Measurements from ENCODE around the gene ST7. TPM values are rescaled to one million over a fixed set of nuclear protein-coding genes. Genes with fewer than 3 reads are reported as not detected.

Gene ST7
- total RNA-seq, 4 donors from 2014 or later, result 7.2 to 47.9 (median 19.1) TPM

DNA sequence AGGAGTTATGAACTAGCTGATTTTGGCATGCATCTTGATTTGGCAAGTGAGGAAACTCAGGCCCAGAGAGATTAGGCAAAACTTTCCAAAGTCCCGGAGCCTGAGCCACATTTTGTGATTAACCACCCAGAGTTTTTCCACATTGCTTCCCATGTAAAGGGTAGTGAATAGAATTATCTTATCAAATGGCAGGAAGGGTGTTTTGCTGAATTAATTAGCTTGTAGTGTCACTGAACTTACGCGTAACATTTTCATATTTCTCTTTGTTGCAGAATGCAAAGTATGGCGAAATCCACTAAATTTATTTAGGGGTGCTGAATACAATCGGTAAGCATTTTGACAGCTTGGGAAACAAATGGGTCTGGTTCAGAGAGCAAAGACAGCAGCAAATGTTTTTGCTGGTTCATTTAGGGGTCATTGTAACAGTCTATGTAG lies 176.2 kb downstream of the ST7 start:
- Histone ChIP-seq H3K27me3 (no peaks in the 10 kb centered on the region), H3K27ac (no peak overlapping the region), H3K4me3 (no peak overlapping the region), H3K4me1 (peaks cover under 1 to 6% (median 4%) of the 10 kb centered on the region in 4 donors), H3K9me3 (no peaks in the 10 kb centered on the region), H3K36me3 (no peaks in the 10 kb centered on the region)
- in situ Hi-C loops (cut with MboI; ENCODE audit: low pct_ligation_motif_present in 1 of 4, low pct_unique_long_range_greater_than_20kb in 1 of 4, low sequenced_read_pairs in 3 of 4), result loop anchor here (5.0 to 25.0 kb wide), 5 partner anchors 145 to 967 kb away; no protein-coding TSS in a partner anchor
- no peak for DNase-seq
- intact Hi-C loops (cut with DNase I; ENCODE audit: low total_unique reads), result no loop called here
- TF ChIP-seq, protein P1, sequence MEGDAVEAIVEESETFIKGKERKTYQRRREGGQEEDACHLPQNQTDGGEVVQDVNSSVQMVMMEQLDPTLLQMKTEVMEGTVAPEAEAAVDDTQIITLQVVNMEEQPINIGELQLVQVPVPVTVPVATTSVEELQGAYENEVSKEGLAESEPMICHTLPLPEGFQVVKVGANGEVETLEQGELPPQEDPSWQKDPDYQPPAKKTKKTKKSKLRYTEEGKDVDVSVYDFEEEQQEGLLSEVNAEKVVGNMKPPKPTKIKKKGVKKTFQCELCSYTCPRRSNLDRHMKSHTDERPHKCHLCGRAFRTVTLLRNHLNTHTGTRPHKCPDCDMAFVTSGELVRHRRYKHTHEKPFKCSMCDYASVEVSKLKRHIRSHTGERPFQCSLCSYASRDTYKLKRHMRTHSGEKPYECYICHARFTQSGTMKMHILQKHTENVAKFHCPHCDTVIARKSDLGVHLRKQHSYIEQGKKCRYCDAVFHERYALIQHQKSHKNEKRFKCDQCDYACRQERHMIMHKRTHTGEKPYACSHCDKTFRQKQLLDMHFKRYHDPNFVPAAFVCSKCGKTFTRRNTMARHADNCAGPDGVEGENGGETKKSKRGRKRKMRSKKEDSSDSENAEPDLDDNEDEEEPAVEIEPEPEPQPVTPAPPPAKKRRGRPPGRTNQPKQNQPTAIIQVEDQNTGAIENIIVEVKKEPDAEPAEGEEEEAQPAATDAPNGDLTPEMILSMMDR (IDR thresholded peaks at IDR 0.05), result no peak
- TF ChIP-seq POLR2A (IDR thresholded peaks at IDR 0.05) (no peak), EP300 (IDR thresholded peaks at IDR 0.05; ENCODE audit: low read depth) (no peak), POLR2AphosphoS5 (IDR thresholded peaks at IDR 0.05) (no peak)
- WGBS, 2 donors (ENCODE audit: low coverage in 1 of 2), result 77 to 87% methylated on average over 5 of the region's 5 CpGs

DNA sequence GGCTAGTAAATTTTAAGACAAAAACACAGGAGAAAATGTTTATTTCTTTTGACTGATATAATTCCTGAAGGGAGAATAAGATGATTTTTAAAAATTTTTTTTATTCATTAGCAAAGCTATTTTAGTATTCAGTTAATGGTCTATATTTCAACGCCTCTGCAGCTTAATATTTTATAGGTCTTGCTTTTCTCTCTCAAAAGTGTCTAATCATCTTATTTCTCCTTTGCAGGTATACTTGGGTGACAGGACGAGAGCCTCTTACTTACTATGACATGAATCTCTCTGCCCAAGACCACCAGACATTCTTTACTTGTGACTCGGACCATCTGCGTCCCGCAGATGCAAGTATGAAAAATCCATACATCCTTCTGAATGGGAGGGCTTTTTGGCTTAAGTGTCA lies 177.0 kb downstream of the ST7 start:
- TF ChIP-seq, protein P1 (IDR thresholded peaks at IDR 0.05), result no peak
- TF ChIP-seq EP300 (IDR thresholded peaks at IDR 0.05; ENCODE audit: low read depth), result no peak
- TF ChIP-seq POLR2A (IDR thresholded peaks at IDR 0.05), result no peak
- TF ChIP-seq POLR2AphosphoS5 (IDR thresholded peaks at IDR 0.05), result no peak
- H3K27me3 ChIP-seq, result no peaks in the 10 kb centered on the region
- intact Hi-C loops (cut with DNase I; ENCODE audit: low total_unique reads), result no loop called here
- no peaks in the 10 kb centered on the region for H3K36me3 ChIP-seq
- no peak overlapping the region for H3K4me3 ChIP-seq
- in situ Hi-C loops (cut with MboI; ENCODE audit: low pct_ligation_motif_present in 1 of 4, low pct_unique_long_range_greater_than_20kb in 1 of 4, low sequenced_read_pairs in 3 of 4), result loop anchor here in 1 of 4 donors (25.0 kb wide), 1 partner anchor 968 kb away; no protein-coding TSS in a partner anchor
- no peaks in the 10 kb centered on the region for H3K9me3 ChIP-seq
- no peak for DNase-seq
- no peak overlapping the region for H3K27ac ChIP-seq
- no peaks in the 10 kb centered on the region for H3K4me1 ChIP-seq
- 91 to 99% methylated on average over 5 of the region's 5 CpGs for WGBS, 2 donors (ENCODE audit: low coverage in 1 of 2)

DNA sequence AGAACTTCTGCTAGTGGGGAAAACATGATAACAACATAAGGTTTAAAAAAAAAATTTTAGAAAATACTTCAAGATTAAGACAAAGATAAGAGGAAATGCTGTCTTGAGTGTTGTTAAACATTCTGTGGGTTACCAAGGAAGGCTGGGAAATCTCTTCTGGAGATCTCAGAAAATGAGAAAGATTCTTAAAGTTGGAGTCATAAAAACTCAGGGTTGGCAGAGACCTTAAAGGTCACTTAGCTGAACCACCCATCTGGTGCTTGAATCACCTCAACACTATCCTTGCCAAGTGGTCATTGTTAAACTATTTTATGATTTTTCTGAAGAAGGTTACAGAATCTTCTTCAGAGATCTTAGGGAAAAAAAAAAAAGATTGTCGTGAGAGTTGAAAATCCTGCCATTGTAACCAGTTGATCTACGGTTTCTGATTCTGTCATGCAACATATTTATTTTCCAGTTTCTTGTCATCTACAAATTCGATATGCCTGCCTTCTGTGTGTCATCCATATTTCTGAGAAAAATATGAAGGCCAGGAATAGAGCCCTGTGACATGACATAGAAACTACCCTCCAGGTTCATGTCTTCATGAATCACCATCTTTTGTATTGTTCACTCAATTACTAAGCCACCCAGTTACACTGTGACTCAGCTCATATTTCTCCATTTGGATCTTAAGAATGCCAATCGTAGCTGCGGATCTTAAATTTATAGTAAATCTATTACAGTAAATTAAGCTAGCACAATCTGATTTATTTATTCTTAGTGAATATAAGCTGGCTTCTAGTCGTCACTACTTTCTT lies 179.2 kb downstream of the ST7 start:
- TF ChIP-seq POLR2A (IDR thresholded peaks at IDR 0.05) (no peak), POLR2AphosphoS5 (IDR thresholded peaks at IDR 0.05) (no peak), EP300 (IDR thresholded peaks at IDR 0.05; ENCODE audit: low read depth) (no peak)
- TF ChIP-seq, protein P1 (IDR thresholded peaks at IDR 0.05), result no peak
- in situ Hi-C loops (cut with MboI; ENCODE audit: low pct_ligation_motif_present in 1 of 4, low pct_unique_long_range_greater_than_20kb in 1 of 4, low sequenced_read_pairs in 3 of 4), result loop anchor here in 1 of 4 donors (25.0 kb wide), 1 partner anchor 970 kb away; no protein-coding TSS in a partner anchor
- H3K27ac ChIP-seq, result no peak overlapping the region
- H3K36me3 ChIP-seq, result no peaks in the 10 kb centered on the region
- H3K27me3 ChIP-seq, result no peaks in the 10 kb centered on the region
- H3K9me3 ChIP-seq, result no peaks in the 10 kb centered on the region
- DNase-seq, result no peak
- H3K4me3 ChIP-seq, result no peak overlapping the region
- WGBS, 2 donors (ENCODE audit: low coverage in 1 of 2), result 85 to 90% methylated on average over 6 of the region's 6 CpGs
- intact Hi-C loops (cut with DNase I; ENCODE audit: low total_unique reads), result no loop called here
- no peaks in the 10 kb centered on the region for H3K4me1 ChIP-seq

DNA sequence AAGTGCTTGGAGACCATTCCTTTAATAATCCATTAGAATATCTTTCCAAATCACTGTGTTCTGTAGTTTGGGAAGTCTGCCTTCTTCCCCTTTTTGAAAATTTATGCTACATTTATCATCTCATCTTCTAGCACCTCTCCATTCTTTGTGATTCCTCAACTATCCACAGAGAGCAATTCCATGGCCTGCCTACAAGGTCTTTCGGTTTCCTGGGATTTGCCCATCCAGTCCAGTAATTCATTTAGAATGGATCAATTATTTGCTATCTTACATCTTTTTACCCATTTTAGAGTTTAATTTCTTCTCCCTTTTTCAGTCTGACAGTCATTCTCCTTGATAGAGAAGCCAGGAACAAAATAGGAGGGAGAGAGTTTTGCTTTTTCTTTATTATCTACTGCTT lies 179.8 kb downstream of the ST7 start:
- H3K4me3 ChIP-seq, result no peak overlapping the region
- 96 to 100% methylated on average over 1 of the region's 1 CpG for WGBS, 2 donors (ENCODE audit: low coverage in 1 of 2)
- no peaks in the 10 kb centered on the region for H3K9me3 ChIP-seq
- intact Hi-C loops (cut with DNase I; ENCODE audit: low total_unique reads), result no loop called here
- H3K27ac ChIP-seq, result no peak overlapping the region
- DNase-seq, result no peak
- TF ChIP-seq EP300 (IDR thresholded peaks at IDR 0.05; ENCODE audit: low read depth), result no peak
- TF ChIP-seq, protein P1 (IDR thresholded peaks at IDR 0.05), result no peak
- no peaks in the 10 kb centered on the region for H3K27me3 ChIP-seq
- H3K4me1 ChIP-seq, result no peaks in the 10 kb centered on the region
- in situ Hi-C loops (cut with MboI; ENCODE audit: low pct_ligation_motif_present in 1 of 4, low pct_unique_long_range_greater_than_20kb in 1 of 4, low sequenced_read_pairs in 3 of 4), result loop anchor here in 1 of 4 donors (25.0 kb wide), 1 partner anchor 971 kb away; no protein-coding TSS in a partner anchor
- H3K36me3 ChIP-seq, result no peaks in the 10 kb centered on the region

Data from transverse colon (tissue), 4 donors.